ENCODE measurements around the gene IFI27. TPM values are rescaled to one million over a fixed set of nuclear protein-coding genes. Genes with fewer than 3 reads are reported as not detected.

The IFI27 gene
- total and polyA plus RNA-seq, 2 of the 8 experiments (the other 6 are each of a cell fraction or from before 2014, with no cell fraction given), result 0.76 to 2.2 TPM

- ChIA-PET CTCF (ENCODE audit: partially characterized antibody) (no interaction called here), POLR2A (ENCODE audit: partially characterized antibody) (no interaction called here)
- peaks cover 7 to 37% (median 15%) of the 10 kb centered on the region in 4 experiments for H3K36me3 ChIP-seq (ENCODE audit: control insufficient read depth in 2 of 4, insufficient read depth in 4 of 4, low read length in 3 of 4)
- no peak overlapping the region for H2BK15ac ChIP-seq (ENCODE audit: low read length)
- H2AK5ac ChIP-seq (ENCODE audit: low read depth, low read length), result no peak overlapping the region
- TF ChIP-seq FOSL1 (IDR thresholded peaks at IDR 0.05; ENCODE audit: insufficient read depth, low read depth, low read length) (no peak), BCL11A (IDR thresholded peaks at IDR 0.05; ENCODE audit: low read depth in 2 of 2, low read length in 2 of 2) (no peak), ZNF274 (IDR thresholded peaks at IDR 0.05; ENCODE audit: borderline replicate concordance, extremely low read depth, low read length) (peak; percentile 53; the same call in 1 of the 2 replicates), RAD21 (IDR thresholded peaks at IDR 0.05 in 1 of 2, conservative IDR thresholded peaks at IDR 0.05 in 1 of 2; ENCODE audit: low read depth in 2 of 2, low read length in 2 of 2) (no peak), CHD1 (IDR thresholded peaks at IDR 0.05; ENCODE audit: low read depth, low read length) (no peak)
- 84% methylated on average over 2 of the region's 2 CpGs; no CpG with 5 or more reads in 1 of the 2 experiments for WGBS, 2 experiments (ENCODE audit: extremely low coverage in 1 of 2, insufficient coverage in 1 of 2, insufficient read length in 1 of 2, insufficient replicate concordance in 2 of 2, low coverage in 1 of 2, low lambda C conversion rate in 2 of 2, missing lambda C conversion rate in 1 of 2)
- H4K91ac ChIP-seq (replicated peaks; ENCODE audit: insufficient read length, low read length), result no peak overlapping the region
- no peak overlapping the region for H3K4ac ChIP-seq (replicated peaks; ENCODE audit: insufficient read length, low read depth, low read length)
- H3K27me3 ChIP-seq (replicated peaks in 1 of 4; ENCODE audit: control insufficient read depth in 3 of 4, extremely low read depth in 1 of 4, insufficient read depth in 3 of 4, low read length in 3 of 4), result no peaks in the 10 kb centered on the region
- H3K4me3 ChIP-seq (ENCODE audit: extremely low read depth in 1 of 4, insufficient read depth in 2 of 4, low read depth in 3 of 4, low read length in 4 of 4), result no peak overlapping the region
- H3K56ac ChIP-seq (replicated peaks; ENCODE audit: insufficient read length, low read depth, low read length), result no peak overlapping the region
- no peak overlapping the region for H3K18ac ChIP-seq (ENCODE audit: extremely low read depth, low read length)
- H3K27ac ChIP-seq (ENCODE audit: low read depth, low read length), result no peak overlapping the region
- no peak overlapping the region for H2AFZ ChIP-seq (ENCODE audit: low read length)
- H4K8ac ChIP-seq (ENCODE audit: extremely low read depth, insufficient read depth, low read length), result no peak overlapping the region
- no peak overlapping the region for H4K5ac ChIP-seq (ENCODE audit: insufficient read length, low read depth, low read length)
- peaks cover 0 to 5% (median 0%) of the 10 kb centered on the region in 4 experiments; a peak in 1 of 7 replicates for H3K4me1 ChIP-seq (replicated peaks in 1 of 4; ENCODE audit: control insufficient read depth in 3 of 4, insufficient read depth in 4 of 4, low read length in 3 of 4)
- H2BK20ac ChIP-seq (ENCODE audit: low read length), result no peak overlapping the region
- DNase-seq (ENCODE audit: low read depth in 1 of 2, low spot score in 2 of 2) (no peak), FAIRE-seq (no peak)
- H3K23ac ChIP-seq (ENCODE audit: insufficient read length), result no peak overlapping the region
- H3K9me3 ChIP-seq (ENCODE audit: insufficient read depth in 2 of 2, low read depth in 1 of 2, low read length in 1 of 2), result 0 out of 4 replicates have a peak, but pooled peaks cover 0 to 2% of the 10 kb centered on the region in 2 experiments
- no peak overlapping the region for H2BK5ac ChIP-seq (ENCODE audit: low read depth, low read length)
- H4K20me1 ChIP-seq (replicated peaks in 1 of 2; ENCODE audit: control insufficient read depth in 1 of 2, insufficient read depth in 2 of 2, low read length in 2 of 2), result peaks cover 10 to 13% of the 10 kb centered on the region in 2 experiments
- H3K9ac ChIP-seq (replicated peaks in 1 of 4; ENCODE audit: extremely low read depth in 1 of 4, low read depth in 3 of 4, low read length in 3 of 4), result no peak overlapping the region
- H2BK12ac ChIP-seq (ENCODE audit: low read depth, low read length), result no peak overlapping the region
- H2BK120ac ChIP-seq (replicated peaks; ENCODE audit: low read depth, low read length), result no peak overlapping the region
- H3K4me2 ChIP-seq (ENCODE audit: insufficient read depth in 1 of 2, low read depth in 2 of 2, low read length in 2 of 2), result no peak overlapping the region
- no peak overlapping the region for H3K14ac ChIP-seq (ENCODE audit: insufficient read length)
- H3K79me1 ChIP-seq (ENCODE audit: low read depth, low read length), result peaks cover 7% of the 10 kb centered on the region; the same call in 1 of the 2 replicates
- peaks cover 28 to 97% of the 10 kb centered on the region in 2 experiments for H3K79me2 ChIP-seq (ENCODE audit: control insufficient read depth in 1 of 2, insufficient read depth in 2 of 2, low read length in 2 of 2)
- H3K23me2 ChIP-seq (ENCODE audit: low read depth, low read length), result no peaks in the 10 kb centered on the region
These were observed 35.5 kb upstream of the IFI27 start for GRCh38 chr14:94075008-94075407.
